Activated T-helper 9 cell treated with anti-CD3 and anti-CD28 coated beads, Interleukin-2, amount 50 U/mL, for 16 hours (primary cell): ENCODE data around the gene FGD5.

Experiments
- DNase-seq: peaks from one replicate; pipeline ENCODE4 v3.0.0-alpha.2; 2020; ENCODE audit warnings: low read depth

Gene FGD5

GRCh38 chr3:14906355-14906971 is 87.7 kb downstream of the FGD5 start:
- no peak for DNase-seq

GRCh38 chr3:14907043-14907966 is 88.5 kb downstream of the FGD5 start:
- DNase-seq = no peak

GRCh38 chr3:14909250-14909649 is 90.5 kb downstream of the FGD5 start:
- no peak for DNase-seq

GRCh38 chr3:14911651-14912050 is 92.9 kb downstream of the FGD5 start:
- no peak for DNase-seq

GRCh38 chr3:14913071-14913925 is 94.5 kb downstream of the FGD5 start:
- DNase-seq = no peak

- no peak for DNase-seq
These were observed 95.4 kb downstream of the FGD5 start for GRCh38 chr3:14913926-14914778.

DNA sequence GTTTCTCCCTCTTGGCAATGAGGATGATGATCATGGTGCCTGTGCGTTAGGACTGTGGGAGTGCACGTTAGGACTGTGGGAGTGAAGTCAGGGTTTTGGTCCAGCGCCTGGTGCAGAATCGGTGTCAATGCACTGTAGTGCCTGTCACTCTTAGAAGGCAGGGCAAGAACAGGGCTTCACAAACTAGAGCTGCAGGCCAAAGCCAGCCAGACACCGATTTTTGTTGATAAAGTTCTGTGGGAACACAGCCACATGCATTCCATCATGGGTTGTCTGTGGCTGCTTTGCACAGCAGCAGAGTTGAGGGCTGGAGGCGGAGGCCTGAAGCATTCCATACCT is 96.0 kb downstream of the FGD5 start:
- DNase-seq = no peak

DNA sequence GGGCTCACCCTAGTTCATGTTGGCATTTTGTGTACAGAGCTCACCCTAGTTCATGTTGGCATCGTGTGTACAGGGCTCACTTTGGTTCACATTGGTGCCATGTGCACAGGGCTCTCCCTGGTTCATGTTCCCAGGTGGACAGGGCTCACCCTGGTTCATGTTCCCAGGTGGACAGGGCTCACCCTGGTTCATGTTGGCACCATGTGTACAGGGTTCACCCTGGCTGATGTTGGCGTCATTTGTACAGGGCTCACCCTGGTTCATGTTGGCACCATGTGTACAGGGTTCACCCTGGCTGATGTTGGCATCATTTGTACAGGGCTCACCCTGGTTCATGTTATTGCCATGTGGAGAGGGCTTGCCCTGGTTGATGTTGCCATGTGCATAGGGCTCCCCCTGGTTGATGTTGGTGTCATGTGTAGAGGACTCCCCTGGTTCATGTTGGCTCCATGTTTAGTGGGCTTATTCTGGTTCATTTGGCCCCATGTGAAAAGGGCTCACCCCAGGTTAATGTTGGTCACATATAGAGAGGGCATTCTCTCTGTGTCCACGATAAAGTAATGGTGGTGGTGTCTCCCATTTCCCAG is 97.0 kb downstream of the FGD5 start:
- no peak for DNase-seq

GRCh38 chr3:14918356-14918860 is 99.6 kb downstream of the FGD5 start:
- DNase-seq = no peak

GRCh38 chr3:14920536-14920935 is 101.8 kb downstream of the FGD5 start:
- no peak for DNase-seq

- DNase-seq = peak; percentile 64
These were observed 102.4 kb downstream of the FGD5 start for GRCh38 chr3:14921034-14921616.

- DNase-seq = no peak
These were observed 103.3 kb downstream of the FGD5 start for GRCh38 chr3:14921811-14922705.

DNA sequence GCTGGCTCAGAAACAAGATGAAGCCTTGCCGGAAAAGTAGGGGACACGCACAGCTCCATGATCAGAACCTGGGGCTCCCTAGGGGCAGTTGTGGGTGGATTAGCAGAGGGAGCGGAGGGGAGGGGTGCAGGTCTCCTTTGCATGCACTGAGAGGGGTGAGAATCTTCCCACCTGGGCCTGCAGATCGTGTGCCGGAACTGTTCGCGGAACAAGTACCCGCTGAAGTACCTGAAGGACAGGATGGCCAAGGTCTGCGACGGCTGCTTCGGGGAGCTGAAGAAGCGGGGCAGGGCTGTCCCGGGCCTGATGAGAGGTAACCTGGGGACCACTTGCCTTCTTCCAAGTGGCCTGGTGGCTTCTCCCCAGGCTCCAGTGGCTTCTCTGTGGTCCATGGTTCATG is 104.1 kb downstream of the FGD5 start:
- DNase-seq = no peak

DNA sequence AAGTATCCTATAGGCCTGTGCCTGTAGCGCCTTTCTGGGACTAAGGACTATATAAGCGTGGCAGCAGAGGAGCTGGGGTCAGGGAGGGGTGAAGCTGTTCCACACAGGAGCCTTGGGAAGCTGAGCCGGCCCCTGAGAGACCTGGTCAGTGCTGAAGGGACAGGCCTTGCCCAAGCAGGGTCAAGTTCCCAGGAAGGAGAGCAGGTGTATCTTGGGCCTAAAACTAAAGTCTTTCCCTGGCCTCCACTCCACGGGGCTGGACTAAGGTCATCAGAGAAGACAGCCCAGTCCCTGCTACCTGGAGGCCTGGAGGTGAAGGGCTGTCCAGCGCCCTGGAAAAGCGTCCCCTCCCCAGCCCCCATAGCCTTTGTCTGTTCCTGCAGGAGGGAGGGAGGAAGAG is 104.7 kb downstream of the FGD5 start:
- DNase-seq = no peak

GRCh38 chr3:14925729-14926591 is 107.2 kb downstream of the FGD5 start:
- no peak for DNase-seq

DNA sequence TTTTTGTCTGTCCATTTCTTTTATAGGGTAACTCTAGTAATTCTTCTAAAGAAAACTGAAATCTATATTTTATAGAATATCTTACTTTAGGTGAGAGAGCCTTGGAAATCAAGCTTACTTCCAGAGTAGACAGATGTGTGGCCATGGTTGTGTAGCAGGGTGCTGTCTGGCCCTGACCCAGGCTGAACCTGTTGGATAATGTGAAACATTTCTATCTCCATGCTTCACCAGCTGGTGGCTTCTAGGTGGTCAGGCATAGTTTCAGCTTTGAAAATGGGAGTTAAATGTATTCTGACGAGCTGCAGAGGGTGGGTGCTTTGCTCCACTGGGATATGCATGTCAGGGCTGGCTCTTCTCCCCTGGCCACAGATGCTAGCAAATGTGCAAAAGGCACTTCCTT is 107.8 kb downstream of the FGD5 start:
- no peak for DNase-seq

- no peak for DNase-seq
These were observed 108.5 kb downstream of the FGD5 start for GRCh38 chr3:14927308-14927707.

DNA sequence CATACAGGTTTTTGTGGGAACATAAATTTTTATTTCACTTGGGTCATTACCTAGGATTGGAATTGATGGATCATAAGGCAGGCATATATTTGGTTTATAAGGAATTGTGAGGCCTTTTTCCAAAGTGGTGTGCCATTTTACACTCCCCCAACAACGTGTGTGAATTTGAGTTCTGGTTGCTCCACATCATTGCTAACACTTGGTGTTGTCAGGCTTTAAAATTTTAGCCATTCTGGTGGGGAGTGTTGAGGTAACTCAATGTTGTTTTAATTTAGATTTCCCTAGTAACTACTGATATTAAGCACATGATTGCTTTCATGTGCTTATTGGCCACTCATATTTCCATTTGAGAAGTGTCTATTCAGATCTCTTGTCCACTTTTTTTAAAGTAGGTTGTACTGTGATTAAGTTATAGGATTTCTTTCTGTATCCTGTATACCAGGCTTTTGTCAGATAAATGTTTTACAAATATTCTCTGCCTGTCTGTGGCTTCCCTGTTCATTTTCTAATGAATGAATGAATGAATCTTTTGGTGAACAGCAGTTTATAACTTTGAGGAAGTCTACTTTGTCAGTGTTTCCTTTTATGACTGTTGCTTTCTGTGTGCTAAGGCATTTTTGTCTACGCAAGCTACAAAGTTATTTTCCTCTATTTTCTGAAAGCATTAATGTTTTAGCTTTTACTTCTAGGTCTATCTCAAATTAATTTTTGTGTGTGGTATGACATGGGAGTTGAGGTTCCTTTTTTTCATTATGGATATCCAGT is 110.7 kb downstream of the FGD5 start:
- no peak for DNase-seq
